Measurements from ENCODE around the gene MUSTN1. TPM values are rescaled to one million over a fixed set of nuclear protein-coding genes. Genes with fewer than 3 reads are reported as not detected.
A peak's percentile ranks its signal among the peaks of the same experiment; 100 is the strongest.

The MUSTN1 gene
- total and polyA plus RNA-seq, 2 of the 13 experiments (the other 11 are each of a cell fraction or from before 2014, with no cell fraction given): 0.84 to 1.4 TPM

DNA sequence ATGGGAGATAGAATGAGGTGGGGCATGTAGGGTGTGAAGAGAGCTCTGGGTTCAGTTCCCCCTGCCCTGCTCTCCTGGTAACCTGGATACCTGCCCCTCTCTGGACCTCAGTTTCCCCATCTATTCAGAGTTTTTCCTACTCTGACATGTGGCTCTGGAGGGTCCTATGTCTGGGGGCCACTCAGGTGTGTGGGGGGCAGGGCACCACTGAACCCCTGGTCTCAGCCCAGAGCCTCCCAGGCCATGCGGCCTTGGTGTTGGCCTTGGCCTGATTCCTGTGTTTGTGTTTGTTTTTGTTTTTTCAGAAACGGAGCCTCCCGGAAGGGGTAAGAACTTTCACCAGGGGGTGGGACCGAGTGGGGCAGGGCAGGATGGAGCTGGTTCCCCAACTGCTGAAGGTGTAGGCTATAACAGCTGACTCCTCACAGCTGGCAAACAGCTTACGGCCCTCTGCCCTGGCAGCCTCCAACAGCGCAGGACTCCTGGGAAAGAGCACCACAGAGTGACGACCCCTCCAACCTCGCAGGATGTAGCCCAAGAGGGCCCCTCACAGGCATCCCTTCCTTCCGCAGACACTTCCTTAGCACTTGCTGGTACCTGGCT lies 39.4 kb downstream of the MUSTN1 start (continued):
- no peak for TF ChIP-seq RAD51 (IDR thresholded peaks at IDR 0.05; ENCODE audit: borderline replicate concordance)
- no peak for TF ChIP-seq NFIB (CRISPR knock-in tag; IDR thresholded peaks at IDR 0.05; ENCODE audit: borderline replicate concordance)
- TF ChIP-seq ZNF703 (CRISPR knock-in tag; IDR thresholded peaks at IDR 0.05; ENCODE audit: borderline replicate concordance): no peak
- TF ChIP-seq, protein P1, sequence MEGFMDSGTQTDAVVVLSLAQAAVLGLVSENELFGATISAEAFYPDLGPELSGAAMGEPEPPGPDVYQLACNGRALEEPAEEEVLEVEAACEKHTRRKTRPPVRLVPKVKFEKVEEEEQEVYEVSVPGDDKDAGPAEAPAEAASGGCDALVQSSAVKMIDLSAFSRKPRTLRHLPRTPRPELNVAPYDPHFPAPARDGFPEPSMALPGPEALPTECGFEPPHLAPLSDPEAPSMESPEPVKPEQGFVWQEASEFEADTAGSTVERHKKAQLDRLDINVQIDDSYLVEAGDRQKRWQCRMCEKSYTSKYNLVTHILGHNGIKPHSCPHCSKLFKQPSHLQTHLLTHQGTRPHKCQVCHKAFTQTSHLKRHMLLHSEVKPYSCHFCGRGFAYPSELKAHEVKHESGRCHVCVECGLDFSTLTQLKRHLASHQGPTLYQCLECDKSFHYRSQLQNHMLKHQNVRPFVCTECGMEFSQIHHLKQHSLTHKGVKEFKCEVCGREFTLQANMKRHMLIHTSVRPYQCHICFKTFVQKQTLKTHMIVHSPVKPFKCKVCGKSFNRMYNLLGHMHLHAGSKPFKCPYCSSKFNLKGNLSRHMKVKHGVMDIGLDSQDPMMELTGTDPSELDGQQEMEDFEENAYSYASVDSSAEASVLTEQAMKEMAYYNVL (CRISPR knock-in tag; IDR thresholded peaks at IDR 0.05; ENCODE audit: borderline replicate concordance): peak; percentile 71; the same call in 1 of the 2 replicates
- TF ChIP-seq, protein P2, sequence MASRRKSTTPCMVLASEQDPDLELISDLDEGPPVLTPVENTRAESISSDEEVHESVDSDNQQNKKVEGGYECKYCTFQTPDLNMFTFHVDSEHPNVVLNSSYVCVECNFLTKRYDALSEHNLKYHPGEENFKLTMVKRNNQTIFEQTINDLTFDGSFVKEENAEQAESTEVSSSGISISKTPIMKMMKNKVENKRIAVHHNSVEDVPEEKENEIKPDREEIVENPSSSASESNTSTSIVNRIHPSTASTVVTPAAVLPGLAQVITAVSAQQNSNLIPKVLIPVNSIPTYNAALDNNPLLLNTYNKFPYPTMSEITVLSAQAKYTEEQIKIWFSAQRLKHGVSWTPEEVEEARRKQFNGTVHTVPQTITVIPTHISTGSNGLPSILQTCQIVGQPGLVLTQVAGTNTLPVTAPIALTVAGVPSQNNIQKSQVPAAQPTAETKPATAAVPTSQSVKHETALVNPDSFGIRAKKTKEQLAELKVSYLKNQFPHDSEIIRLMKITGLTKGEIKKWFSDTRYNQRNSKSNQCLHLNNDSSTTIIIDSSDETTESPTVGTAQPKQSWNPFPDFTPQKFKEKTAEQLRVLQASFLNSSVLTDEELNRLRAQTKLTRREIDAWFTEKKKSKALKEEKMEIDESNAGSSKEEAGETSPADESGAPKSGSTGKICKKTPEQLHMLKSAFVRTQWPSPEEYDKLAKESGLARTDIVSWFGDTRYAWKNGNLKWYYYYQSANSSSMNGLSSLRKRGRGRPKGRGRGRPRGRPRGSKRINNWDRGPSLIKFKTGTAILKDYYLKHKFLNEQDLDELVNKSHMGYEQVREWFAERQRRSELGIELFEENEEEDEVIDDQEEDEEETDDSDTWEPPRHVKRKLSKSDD (CRISPR knock-in tag; IDR thresholded peaks at IDR 0.05; ENCODE audit: low read depth): no peak; the same call in 1 of the 2 replicates
- no peak for TF ChIP-seq ZNF768 (CRISPR knock-in tag; IDR thresholded peaks at IDR 0.05)
- no peak; the same call in 1 of the 2 replicates for TF ChIP-seq IRF9 (CRISPR knock-in tag; IDR thresholded peaks at IDR 0.05; ENCODE audit: borderline replicate concordance)
- TF ChIP-seq ZNF720 (CRISPR knock-in tag; IDR thresholded peaks at IDR 0.05): no peak
- peak; percentile 84; the same call in 1 of the 2 replicates for TF ChIP-seq SIN3A (IDR thresholded peaks at IDR 0.05; ENCODE audit: borderline replicate concordance, low read depth, low read length)
- no peak for TF ChIP-seq ZNF17 (CRISPR knock-in tag; IDR thresholded peaks at IDR 0.05)
- TF ChIP-seq RARG (CRISPR knock-in tag; IDR thresholded peaks at IDR 0.05; ENCODE audit: low read depth): 0 out of 2 replicates have a peak, but pooled peaks have one; percentile 35
- no peak for TF ChIP-seq MED13 (CRISPR knock-in tag; IDR thresholded peaks at IDR 0.05)
- TF ChIP-seq ZNF446 (CRISPR knock-in tag; IDR thresholded peaks at IDR 0.05): no peak
- TF ChIP-seq GPN1 (CRISPR knock-in tag; IDR thresholded peaks at IDR 0.05; ENCODE audit: borderline replicate concordance): no peak
- TF ChIP-seq ASH2L (IDR thresholded peaks at IDR 0.05; ENCODE audit: insufficient read length, low read depth, low read length): peak; percentile 27
- peak; percentile 88 for TF ChIP-seq SKI (IDR thresholded peaks at IDR 0.05; ENCODE audit: partially characterized antibody)
- TF ChIP-seq NFIC (IDR thresholded peaks at IDR 0.05; ENCODE audit: low read length): peak; percentile 49; the same call in 1 of the 2 replicates
- TF ChIP-seq ZNF891 (CRISPR knock-in tag; IDR thresholded peaks at IDR 0.05): peak; percentile 64; the same call in 1 of the 2 replicates
- no peak for TF ChIP-seq ZFP37 (CRISPR knock-in tag; IDR thresholded peaks at IDR 0.05; ENCODE audit: borderline replicate concordance)
- no peak for TF ChIP-seq ZNF530 (CRISPR knock-in tag; IDR thresholded peaks at IDR 0.05; ENCODE audit: low read depth)
- no peak for TF ChIP-seq ZBTB21 (CRISPR knock-in tag; IDR thresholded peaks at IDR 0.05)
- TF ChIP-seq ZNF784 (CRISPR knock-in tag; IDR thresholded peaks at IDR 0.05; ENCODE audit: borderline replicate concordance): no peak; the same call in 1 of the 2 replicates
- peak; percentile 56; the same call in 1 of the 2 replicates for TF ChIP-seq ZNF556 (CRISPR knock-in tag; IDR thresholded peaks at IDR 0.05; ENCODE audit: borderline replicate concordance)
- TF ChIP-seq REXO4 (CRISPR knock-in tag; IDR thresholded peaks at IDR 0.05; ENCODE audit: borderline replicate concordance): no peak
